ENCODE results near the gene TLDC2. TPM values are rescaled to one million over a fixed set of nuclear protein-coding genes. Genes with fewer than 3 reads are reported as not detected.
A peak's percentile ranks its signal among the peaks of the same experiment; 100 is the strongest.

TLDC2 gene
- total and polyA plus RNA-seq, 8 donors, result 0.13 to 15.1 (median 1.0) TPM; not detected in 2

DNA sequence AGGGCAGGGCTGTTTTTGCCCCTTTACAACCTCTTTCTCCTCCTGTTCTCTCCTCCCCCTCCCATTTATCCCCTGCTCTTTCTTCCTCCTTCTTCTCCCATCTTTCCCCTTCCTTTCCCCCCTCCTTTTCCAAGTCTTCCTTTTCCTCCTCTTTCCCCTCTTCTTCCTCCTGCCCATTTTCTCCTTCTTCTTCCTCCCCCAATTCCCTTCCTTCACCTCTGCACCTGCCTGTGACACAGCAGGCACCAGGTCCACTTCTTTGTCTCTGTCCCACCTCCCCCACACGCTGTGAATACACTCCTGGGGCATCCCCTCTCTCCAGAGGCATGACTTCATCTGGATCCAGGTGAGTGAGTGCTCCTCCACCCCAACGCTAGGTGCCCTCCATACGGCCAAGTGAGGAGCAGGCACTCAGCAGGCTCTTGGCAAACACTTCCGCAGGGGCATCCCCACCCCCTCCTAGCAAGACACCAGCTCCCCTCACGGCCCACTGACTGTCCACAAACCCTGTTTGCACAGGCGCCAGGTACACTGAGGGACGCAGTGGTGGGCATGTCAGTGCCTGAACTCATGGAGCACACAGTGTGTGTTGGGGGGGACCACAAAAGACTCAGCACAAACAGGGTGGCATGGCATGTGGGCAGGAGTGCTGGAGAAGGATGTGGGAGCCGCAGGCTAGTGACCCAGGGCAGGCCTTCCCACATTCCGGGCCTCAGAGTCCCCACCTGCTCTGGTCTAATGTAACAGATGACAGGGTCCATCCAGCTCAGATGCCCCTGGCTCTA lies 10.7 kb upstream of the TLDC2 start:
- peaks cover 0 to 27% (median 0%) of the 10 kb centered on the region in 3 donors for H3K27me3 ChIP-seq

DNA sequence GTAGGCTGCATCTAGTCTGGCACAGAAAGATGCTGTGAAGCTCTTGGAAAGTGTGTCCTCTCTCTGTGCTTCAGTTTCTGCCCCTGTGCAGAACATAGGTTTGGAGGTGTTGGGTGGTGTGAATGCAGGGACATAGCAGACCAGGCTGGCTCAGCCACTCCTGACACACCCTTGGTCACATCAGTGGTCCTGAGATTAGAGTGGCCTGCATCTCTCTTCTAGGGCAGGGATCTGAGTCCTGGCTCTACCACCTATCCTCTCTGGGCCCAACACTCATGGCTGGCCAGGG lies 10.1 kb upstream of the TLDC2 start:
- no peaks in the 10 kb centered on the region for H3K9me3 ChIP-seq
- intact Hi-C loops (cut with DNase I; ENCODE audit: low total_unique reads), result no loop called here
- H3K27ac ChIP-seq, result peak overlapping the region in 2 of 5 donors; percentile 38 to 90
- no peak for DNase-seq
- TF ChIP-seq EP300 (IDR thresholded peaks at IDR 0.05) (no peak), POLR2AphosphoS5 (IDR thresholded peaks at IDR 0.05) (no peak), POLR2A (IDR thresholded peaks at IDR 0.05) (no peak)
- TF ChIP-seq, protein P1, sequence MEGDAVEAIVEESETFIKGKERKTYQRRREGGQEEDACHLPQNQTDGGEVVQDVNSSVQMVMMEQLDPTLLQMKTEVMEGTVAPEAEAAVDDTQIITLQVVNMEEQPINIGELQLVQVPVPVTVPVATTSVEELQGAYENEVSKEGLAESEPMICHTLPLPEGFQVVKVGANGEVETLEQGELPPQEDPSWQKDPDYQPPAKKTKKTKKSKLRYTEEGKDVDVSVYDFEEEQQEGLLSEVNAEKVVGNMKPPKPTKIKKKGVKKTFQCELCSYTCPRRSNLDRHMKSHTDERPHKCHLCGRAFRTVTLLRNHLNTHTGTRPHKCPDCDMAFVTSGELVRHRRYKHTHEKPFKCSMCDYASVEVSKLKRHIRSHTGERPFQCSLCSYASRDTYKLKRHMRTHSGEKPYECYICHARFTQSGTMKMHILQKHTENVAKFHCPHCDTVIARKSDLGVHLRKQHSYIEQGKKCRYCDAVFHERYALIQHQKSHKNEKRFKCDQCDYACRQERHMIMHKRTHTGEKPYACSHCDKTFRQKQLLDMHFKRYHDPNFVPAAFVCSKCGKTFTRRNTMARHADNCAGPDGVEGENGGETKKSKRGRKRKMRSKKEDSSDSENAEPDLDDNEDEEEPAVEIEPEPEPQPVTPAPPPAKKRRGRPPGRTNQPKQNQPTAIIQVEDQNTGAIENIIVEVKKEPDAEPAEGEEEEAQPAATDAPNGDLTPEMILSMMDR (IDR thresholded peaks at IDR 0.05), result no peak
- peaks cover 0 to 27% (median 0%) of the 10 kb centered on the region in 3 donors for H3K27me3 ChIP-seq
- H3K4me1 ChIP-seq, result peaks cover 22 to 36% (median 30%) of the 10 kb centered on the region in 4 donors
- no peak overlapping the region for H3K4me3 ChIP-seq
- H3K36me3 ChIP-seq, result no peaks in the 10 kb centered on the region

More for the DNA sequence above, 10.7 kb upstream of the TLDC2 start:
- Histone ChIP-seq H3K36me3 (no peaks in the 10 kb centered on the region), H3K4me1 (peaks cover 26 to 42% (median 36%) of the 10 kb centered on the region in 4 donors), H3K4me3 (no peak overlapping the region), H3K9me3 (no peaks in the 10 kb centered on the region), H3K27ac (peak overlapping the region in 4 of 5 donors; percentile 1 to 90 (median 50))
- no peak for DNase-seq
- 48 to 76% (median 59%) methylated on average over 5 to 9 of the region's 9 CpGs for WGBS, 5 donors
- TF ChIP-seq, protein P1 (IDR thresholded peaks at IDR 0.05), result no peak
- TF ChIP-seq EP300 (IDR thresholded peaks at IDR 0.05) (no peak), POLR2A (IDR thresholded peaks at IDR 0.05) (no peak), POLR2AphosphoS5 (IDR thresholded peaks at IDR 0.05) (no peak)
- intact Hi-C loops (cut with DNase I; ENCODE audit: low total_unique reads), result no loop called here

DNA sequence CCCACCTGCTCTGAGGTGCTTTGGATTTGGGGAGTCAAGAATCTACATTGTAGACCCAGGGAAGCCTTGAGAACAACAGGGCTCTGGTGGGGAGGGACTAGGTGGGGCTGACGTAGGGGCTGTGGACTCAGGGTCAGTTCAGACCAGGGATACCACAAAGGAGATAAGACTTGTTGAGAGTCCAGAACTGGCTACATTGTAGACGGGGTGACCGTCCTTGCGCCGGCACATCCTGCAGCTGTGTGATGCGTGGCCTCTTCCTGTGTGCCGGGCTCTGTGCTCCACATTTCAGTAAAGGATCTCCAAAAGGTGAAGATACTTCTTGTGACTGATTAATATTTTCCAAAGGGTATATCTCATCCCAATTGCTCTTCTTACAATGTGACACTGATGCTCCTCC lies 9.8 kb upstream of the TLDC2 start:
- no peak for TF ChIP-seq POLR2A (IDR thresholded peaks at IDR 0.05)
- no peak for TF ChIP-seq POLR2AphosphoS5 (IDR thresholded peaks at IDR 0.05)
- TF ChIP-seq EP300 (IDR thresholded peaks at IDR 0.05), result no peak
- TF ChIP-seq, protein P1 (IDR thresholded peaks at IDR 0.05), result no peak
- Histone ChIP-seq H3K36me3 (no peaks in the 10 kb centered on the region), H3K9me3 (no peaks in the 10 kb centered on the region), H3K4me1 (peaks cover 18 to 33% (median 27%) of the 10 kb centered on the region in 4 donors), H3K4me3 (no peak overlapping the region), H3K27me3 (peaks cover 0 to 27% (median 0%) of the 10 kb centered on the region in 3 donors), H3K27ac (peak overlapping the region in 2 of 5 donors; percentile 38 to 90)
- WGBS, 5 donors, result 71 to 83% (median 75%) methylated on average over 7 of the region's 7 CpGs
- no peak for DNase-seq
- intact Hi-C loops (cut with DNase I; ENCODE audit: low total_unique reads), result no loop called here

DNA sequence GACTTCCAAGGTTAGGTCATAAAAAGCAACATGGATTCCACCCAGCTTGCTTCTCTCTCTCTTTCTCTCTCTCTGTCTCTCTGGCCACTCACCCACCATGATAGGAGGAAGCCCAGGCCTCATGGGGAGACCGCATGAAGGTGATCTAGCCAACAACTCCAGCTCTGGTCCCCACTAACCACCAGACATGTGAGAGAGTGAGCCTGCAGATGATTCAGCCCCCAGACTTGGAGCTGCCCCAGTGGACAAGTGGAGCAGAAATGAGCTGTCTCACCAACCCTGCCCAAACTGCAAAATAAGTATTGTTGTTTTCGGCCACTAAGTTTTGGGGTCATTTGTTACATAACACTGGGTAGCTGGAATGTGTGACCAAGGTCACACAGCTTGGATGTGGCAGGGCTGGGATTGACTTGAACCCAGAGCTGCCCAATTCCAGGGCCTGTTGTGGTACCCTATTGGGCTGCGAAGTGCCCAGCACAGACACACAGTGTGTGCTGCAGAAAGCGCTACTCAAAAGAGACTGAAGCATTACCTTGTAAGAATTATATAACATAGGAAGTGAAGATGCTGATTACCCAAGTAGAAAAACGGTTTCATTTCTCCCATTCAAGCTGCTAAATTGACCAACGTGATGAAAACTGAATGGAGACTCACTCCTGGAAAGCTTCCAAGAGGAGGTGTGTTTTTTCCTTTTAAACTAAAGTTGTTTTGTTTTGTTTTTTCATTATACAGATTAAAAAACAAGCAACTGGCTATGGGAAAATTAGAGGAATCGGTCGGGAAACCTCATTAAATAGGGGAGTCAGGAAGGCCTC lies 9.1 kb upstream of the TLDC2 start:
- Histone ChIP-seq H3K4me1 (peaks cover 11 to 25% (median 20%) of the 10 kb centered on the region in 4 donors), H3K27me3 (peaks cover 0 to 26% (median 0%) of the 10 kb centered on the region in 3 donors), H3K4me3 (no peak overlapping the region), H3K27ac (peak overlapping the region in 2 of 5 donors; percentile 38 to 90), H3K36me3 (no peaks in the 10 kb centered on the region), H3K9me3 (no peaks in the 10 kb centered on the region)
- TF ChIP-seq, protein P1 (IDR thresholded peaks at IDR 0.05), result no peak
- no peak for TF ChIP-seq POLR2A (IDR thresholded peaks at IDR 0.05)
- no peak for TF ChIP-seq EP300 (IDR thresholded peaks at IDR 0.05)
- TF ChIP-seq POLR2AphosphoS5 (IDR thresholded peaks at IDR 0.05), result no peak
- intact Hi-C loops (cut with DNase I; ENCODE audit: low total_unique reads), result no loop called here
- DNase-seq, result no peak
- 65 to 77% (median 71%) methylated on average over 8 of the region's 8 CpGs for WGBS, 5 donors

Measured in stomach (tissue), 9 donors.